Esophagus muscularis mucosa (tissue), 4 donors: ENCODE results near the gene NFILZ. TPM values are rescaled to one million over a fixed set of nuclear protein-coding genes. Genes with fewer than 3 reads are reported as not detected.

ENCODE experiments used
- DNase-seq: peaks from one replicate; pipeline ENCODE4 v3.0.0-alpha.2; 2017; ENCODE audit errors: extremely low spot score
- H3K27ac ChIP-seq, 4 donors: fragments of 200-600 bp; sonication (generic); replicated peaks in 1 of 4; 1 replicate in 3 of 4; 2 replicates in 1 of 4; pipeline ENCODE4 v1.5.1; 2016 to 2019; ENCODE audit warnings: mild to moderate bottlenecking in 1 of 4
- H3K27me3 ChIP-seq, 4 donors: fragments of 200-600 bp; sonication (generic); one replicate each; pipeline versions ENCODE4 v1.5.1 to v1.6.0; 2016 to 2019
- H3K36me3 ChIP-seq, 4 donors: fragments of 200-600 bp; sonication (generic); one replicate each; pipeline ENCODE4 v1.5.1; 2016 to 2019
- H3K4me1 ChIP-seq, 4 donors: fragments of 200-600 bp; sonication (generic); one replicate each; pipeline ENCODE4 v1.5.1; 2016 to 2019
- H3K4me3 ChIP-seq, 4 donors: fragments of 200-600 bp; sonication (generic); 1 replicate in 2 of 4; 2 replicates in 2 of 4; pipeline ENCODE4 v1.5.1; 2016 to 2019; ENCODE audit warnings: mild to moderate bottlenecking in 4 of 4, moderate library complexity in 1 of 4
- H3K9me3 ChIP-seq, 4 donors: fragments of 200-600 bp; sonication (generic); 1 replicate in 3 of 4; 2 replicates in 1 of 4; pipeline ENCODE4 v1.5.1; 2016 to 2019
- CTCF ChIP-seq, 3 experiments: fragments of 200-600 bp in 2 of 3; fragments of 450-650 bp in 1 of 3; sonication (generic) in 2 of 3; IDR thresholded peaks; one replicate each; pipeline ENCODE4 v1.5.1; 2017 to 2019; ENCODE audit warnings: antibody characterized with exemption in 3 of 3, mild to moderate bottlenecking in 2 of 3, moderate library complexity in 1 of 3
- EP300 ChIP-seq: sonication (generic); formaldehyde crosslinking; IDR thresholded peaks from one replicate; pipeline ENCODE4 v1.6.1; 2017; ENCODE audit warnings: antibody characterized with exemption
- POLR2A ChIP-seq: fragments of 450-650 bp; IDR thresholded peaks from one replicate; pipeline ENCODE4 v1.6.1; 2017; ENCODE audit warnings: antibody characterized with exemption, moderate library complexity, mild to moderate bottlenecking, low read depth
- POLR2AphosphoS5 ChIP-seq, 2 donors: sonication (generic); formaldehyde crosslinking; IDR thresholded peaks; one replicate each; pipeline ENCODE4 v1.6.1; 2017; ENCODE audit warnings: antibody characterized with exemption in 2 of 2
- WGBS: methylation state at CpG from one replicate; pipeline ENCODE4 v1.1.5; 2018; 5-methylcytosine and 5-hydroxymethylcytosine counted together
- intact Hi-C: fragments of 100-400 bp; cut with DNase I; formaldehyde crosslinking; loops from one replicate; pipeline ENCODE4 v1.15.1; 2023
- total RNA-seq, 4 donors: library from RNA; depleted of rRNA; stranded (reverse); fragments of >200 nt; gene quantifications; one replicate each; pipeline versions ENCODE4 v1.1.0 to v1.2.1, GENCODE V29; 2016

NFILZ gene
- total RNA-seq, 4 donors from 2014 or later, result not detected

- DNase-seq, result no peak
- Histone ChIP-seq H3K4me1 (peaks cover 0 to 2% (median under 1%) of the 10 kb centered on the region in 4 donors), H3K27me3 (no peaks in the 10 kb centered on the region), H3K9me3 (no peaks in the 10 kb centered on the region), H3K27ac (no peak overlapping the region), H3K4me3 (no peak overlapping the region), H3K36me3 (peaks cover 0 to 54% (median 19%) of the 10 kb centered on the region in 4 donors)
- WGBS, result 84% methylated on average over 19 of the region's 34 CpGs
- TF ChIP-seq CTCF (IDR thresholded peaks at IDR 0.05), result peak; percentile 9 to 51 (median 38)
- TF ChIP-seq EP300, result no peak
- TF ChIP-seq POLR2AphosphoS5 (IDR thresholded peaks at IDR 0.05), result no peak
- intact Hi-C loops, result no loop called here
These were observed 44.3 kb upstream of the NFILZ start for GRCh38 chr19:8585894-8586750.

GRCh38 chr19:8589177-8589714 lies 41.2 kb upstream of the NFILZ start:
- Histone ChIP-seq H3K4me3 (no peak overlapping the region), H3K27me3 (peaks cover 0 to 5% (median 0%) of the 10 kb centered on the region in 4 donors), H3K27ac (no peak overlapping the region), H3K4me1 (peaks cover 8 to 23% (median 21%) of the 10 kb centered on the region in 4 donors), H3K9me3 (no peaks in the 10 kb centered on the region), H3K36me3 (peaks cover 0 to 47% (median 17%) of the 10 kb centered on the region in 4 donors)
- DNase-seq, result no peak
- intact Hi-C loops, result no loop called here
- TF ChIP-seq POLR2AphosphoS5 (IDR thresholded peaks at IDR 0.05) (peak in 1 of 2 donors; percentile 7), POLR2A (no peak), CTCF (IDR thresholded peaks at IDR 0.05) (no peak)
- 85% methylated on average over 13 of the region's 32 CpGs for WGBS

- Histone ChIP-seq H3K36me3 (peaks cover 0 to 40% (median 19%) of the 10 kb centered on the region in 4 donors), H3K27me3 (peaks cover 0 to 5% (median 0%) of the 10 kb centered on the region in 4 donors), H3K4me3 (peak overlapping the region; percentile 48 to 61 (median 52)), H3K9me3 (no peaks in the 10 kb centered on the region), H3K4me1 (peaks cover 8 to 38% (median 33%) of the 10 kb centered on the region in 4 donors), H3K27ac (peak overlapping the region; percentile 5 to 52 (median 40))
- 2% methylated on average over 51 of the region's 55 CpGs for WGBS
- intact Hi-C loops, result no loop called here
- TF ChIP-seq EP300 (no peak), CTCF (IDR thresholded peaks at IDR 0.05) (no peak), POLR2AphosphoS5 (IDR thresholded peaks at IDR 0.05) (peak; percentile 76 to 82), POLR2A (no peak)
- DNase-seq, result peak; percentile 99
These were observed 38.0 kb upstream of the NFILZ start for GRCh38 chr19:8592231-8593009.

- peaks cover 0 to 39% (median 22%) of the 10 kb centered on the region in 4 donors for H3K36me3 ChIP-seq
- H3K27me3 ChIP-seq, result peaks cover 0 to 5% (median 0%) of the 10 kb centered on the region in 4 donors
- H3K27ac ChIP-seq, result no peak overlapping the region
- no peak overlapping the region for H3K4me3 ChIP-seq
- H3K9me3 ChIP-seq, result no peaks in the 10 kb centered on the region
- TF ChIP-seq POLR2AphosphoS5 (IDR thresholded peaks at IDR 0.05), result no peak
- peak in 1 of 3 experiments; percentile 27 for TF ChIP-seq CTCF (IDR thresholded peaks at IDR 0.05)
- no peak for TF ChIP-seq EP300
- TF ChIP-seq POLR2A, result no peak
- WGBS, result 97% methylated on average over 2 of the region's 2 CpGs
- intact Hi-C loops, result no loop called here
- H3K4me1 ChIP-seq, result peaks cover 8 to 38% (median 33%) of the 10 kb centered on the region in 4 donors
- DNase-seq, result no peak
These were observed 36.5 kb upstream of the NFILZ start for GRCh38 chr19:8593931-8594330.
